ENCODE results near the gene OR51B2.
"Not testable (repeated sequence)": the region's sequence is repeated elsewhere in the genome, so short reads cannot be mapped to it uniquely, and the experiment has no call there.

OR51B2 gene

GRCh38 chr11:5297721-5298323 is 26.3 kb downstream of the OR51B2 start:
- no peak overlapping the region for H3K4me3 ChIP-seq (ENCODE audit: low read depth, low read length)
- DNase-seq (ENCODE audit: low read depth), result no peak
- no peak for TF ChIP-seq CTCF (IDR thresholded peaks at IDR 0.05; ENCODE audit: low read depth, low read length, missing control alignments)

GRCh38 chr11:5294342-5294995 is 29.6 kb downstream of the OR51B2 start:
- not testable (repeated sequence) for DNase-seq (ENCODE audit: low read depth); H3K4me3 ChIP-seq (ENCODE audit: low read depth, low read length)

- no peak for DNase-seq (ENCODE audit: low read depth)
- TF ChIP-seq CTCF (IDR thresholded peaks at IDR 0.05; ENCODE audit: low read depth, low read length, missing control alignments), result no peak
- H3K4me3 ChIP-seq (ENCODE audit: low read depth, low read length), result no peak overlapping the region
These were observed 31.1 kb downstream of the OR51B2 start for GRCh38 chr11:5293028-5293427.

GRCh38 chr11:5291207-5291838 is 32.8 kb downstream of the OR51B2 start:
- H3K4me3 ChIP-seq (ENCODE audit: low read depth, low read length), result no peak overlapping the region
- peak; percentile 65 for TF ChIP-seq CTCF (IDR thresholded peaks at IDR 0.05; ENCODE audit: low read depth, low read length, missing control alignments)
- DNase-seq (ENCODE audit: low read depth), result no peak

GRCh38 chr11:5290106-5290505 is 34.0 kb downstream of the OR51B2 start:
- TF ChIP-seq CTCF (IDR thresholded peaks at IDR 0.05; ENCODE audit: low read depth, low read length, missing control alignments), result no peak
- DNase-seq (ENCODE audit: low read depth), result no peak
- no peak overlapping the region for H3K4me3 ChIP-seq (ENCODE audit: low read depth, low read length)

GRCh38 chr11:5289696-5290095 is 34.4 kb downstream of the OR51B2 start:
- no peak for TF ChIP-seq CTCF (IDR thresholded peaks at IDR 0.05; ENCODE audit: low read depth, low read length, missing control alignments)
- H3K4me3 ChIP-seq (ENCODE audit: low read depth, low read length), result no peak overlapping the region
- DNase-seq (ENCODE audit: low read depth), result no peak

GRCh38 chr11:5288906-5289550 is 35.1 kb downstream of the OR51B2 start:
- no peak overlapping the region for H3K4me3 ChIP-seq (ENCODE audit: low read depth, low read length)
- no peak for TF ChIP-seq CTCF (IDR thresholded peaks at IDR 0.05; ENCODE audit: low read depth, low read length, missing control alignments)
- DNase-seq (ENCODE audit: low read depth), result no peak
